RWPE2 (cell line): Measurements from ENCODE around the gene MOGAT2.
"Not testable (repeated sequence)": the region's sequence is repeated elsewhere in the genome, so short reads cannot be mapped to it uniquely, and the experiment has no call there.

ENCODE experiments used
- ATAC-seq: fragments of 200-7000 bp; cut with Tn5 transposase; 3 replicates; pipeline ENCODE4 v1.9.1; 2021; ENCODE audit warnings: low read depth
- DNase-seq: peaks from one replicate; pipeline ENCODE4 v3.0.0-alpha.2; 2020; ENCODE audit warnings: low spot score
- H3K27ac ChIP-seq: fragments of 450-650 bp; 2 replicates; pipeline ENCODE4 v1.5.1; 2017; ENCODE audit warnings: mild to moderate bottlenecking; ENCODE audit not compliant: poor library complexity, severe bottlenecking
- H3K27me3 ChIP-seq: fragments of 250-450 bp; sonication (Bioruptor Pico); 2 replicates; pipeline ENCODE4 v1.5.1; 2021; ENCODE audit warnings: mild to moderate bottlenecking, moderate library complexity; ENCODE audit not compliant: insufficient read depth, poor library complexity, severe bottlenecking
- H3K36me3 ChIP-seq: fragments of 250-450 bp; sonication (Bioruptor Pico); 2 replicates; pipeline ENCODE4 v1.5.1; 2020; ENCODE audit warnings: low read depth, mild to moderate bottlenecking, moderate library complexity
- H3K4me1 ChIP-seq: fragments of 250-450 bp; sonication (Bioruptor Pico); 2 replicates; pipeline ENCODE4 v1.5.1; 2021; ENCODE audit warnings: mild to moderate bottlenecking, moderate library complexity; ENCODE audit not compliant: insufficient read depth, poor library complexity, severe bottlenecking
- H3K4me3 ChIP-seq: fragments of 250-450 bp; sonication (Bioruptor Pico); 2 replicates; pipeline ENCODE4 v1.5.1; 2021; ENCODE audit warnings: mild to moderate bottlenecking, moderate library complexity; ENCODE audit not compliant: severe bottlenecking
- H3K9me3 ChIP-seq: fragments of 250-450 bp; sonication (Bioruptor Pico); 2 replicates; pipeline ENCODE4 v1.5.1; 2021; ENCODE audit warnings: mild to moderate bottlenecking, moderate library complexity; ENCODE audit not compliant: severe bottlenecking
- CTCF ChIP-seq: fragments of 450-650 bp; IDR thresholded peaks from one replicate; pipeline ENCODE4 v1.5.1; 2017; ENCODE audit warnings: mild to moderate bottlenecking, moderate library complexity; ENCODE audit not compliant: poor library complexity, severe bottlenecking

The MOGAT2 gene

GRCh38 chr11:75734491-75735180 lies 17.0 kb downstream of the MOGAT2 start:
- H3K36me3 ChIP-seq, result no peaks in the 10 kb centered on the region
- H3K27ac ChIP-seq, result no peak overlapping the region
- no peak for TF ChIP-seq CTCF
- H3K4me3 ChIP-seq, result no peak overlapping the region
- ATAC-seq (no peak), DNase-seq (no peak)
- no peaks in the 10 kb centered on the region for H3K4me1 ChIP-seq
- H3K27me3 ChIP-seq, result no peaks in the 10 kb centered on the region
- H3K9me3 ChIP-seq, result no peaks in the 10 kb centered on the region

GRCh38 chr11:75735181-75735845 lies 17.7 kb downstream of the MOGAT2 start:
- ATAC-seq (no peak), DNase-seq (no peak)
- no peak overlapping the region for H3K27ac ChIP-seq
- H3K4me3 ChIP-seq, result no peak overlapping the region
- H3K27me3 ChIP-seq, result no peaks in the 10 kb centered on the region
- no peaks in the 10 kb centered on the region for H3K36me3 ChIP-seq
- H3K9me3 ChIP-seq, result no peaks in the 10 kb centered on the region
- no peak for TF ChIP-seq CTCF
- H3K4me1 ChIP-seq, result no peaks in the 10 kb centered on the region

DNA sequence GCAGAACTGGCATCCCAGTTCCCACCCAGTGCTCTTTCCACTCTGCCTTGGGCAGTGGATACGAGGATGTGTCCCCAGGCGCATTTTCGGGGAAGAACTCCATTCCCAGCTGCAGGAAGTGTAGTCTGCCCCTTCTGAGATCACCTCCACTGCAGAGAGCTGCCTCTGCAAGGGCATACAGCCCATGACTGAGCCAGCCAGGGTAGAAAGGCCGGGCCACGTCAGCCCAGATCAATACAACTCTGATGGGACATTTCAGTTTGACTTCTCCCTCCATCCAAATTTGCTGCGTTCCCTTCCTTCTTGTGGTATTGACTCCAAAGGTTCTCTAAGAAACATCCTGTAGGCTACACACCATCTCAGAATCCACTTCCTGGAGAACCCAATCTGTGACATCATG lies 19.7 kb downstream of the MOGAT2 start:
- Histone ChIP-seq H3K27ac (no peak overlapping the region), H3K27me3 (no peaks in the 10 kb centered on the region), H3K9me3 (no peaks in the 10 kb centered on the region), H3K36me3 (no peaks in the 10 kb centered on the region), H3K4me3 (no peak overlapping the region), H3K4me1 (no peaks in the 10 kb centered on the region)
- no peak for ATAC-seq
- TF ChIP-seq CTCF, result no peak
- no peak for DNase-seq

DNA sequence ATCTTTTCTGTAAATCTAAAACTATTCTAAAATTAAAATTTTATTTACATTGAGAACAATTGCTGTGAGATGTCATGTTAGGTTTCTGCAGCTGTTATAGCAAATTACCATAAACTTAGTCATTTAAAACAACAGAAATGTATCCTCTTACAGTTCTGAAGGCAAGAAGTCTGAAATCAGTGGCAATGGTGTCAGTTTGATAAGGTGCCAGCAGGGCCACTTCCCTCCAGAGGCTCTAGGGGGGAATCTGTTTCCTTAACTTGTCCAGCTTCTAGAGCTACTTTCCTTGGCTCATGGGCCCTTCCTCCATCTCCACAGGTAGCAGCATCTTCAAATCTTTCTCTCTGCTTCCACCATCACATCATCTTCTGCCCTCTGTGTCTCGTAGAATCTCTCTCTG lies 23.0 kb downstream of the MOGAT2 start:
- H3K36me3 ChIP-seq, result no peaks in the 10 kb centered on the region
- no peaks in the 10 kb centered on the region for H3K9me3 ChIP-seq
- H3K4me1 ChIP-seq, result no peaks in the 10 kb centered on the region
- DNase-seq (no peak), ATAC-seq (no peak)
- no peak overlapping the region for H3K27ac ChIP-seq
- no peak overlapping the region for H3K4me3 ChIP-seq
- H3K27me3 ChIP-seq, result no peaks in the 10 kb centered on the region
- TF ChIP-seq CTCF, result no peak

DNA sequence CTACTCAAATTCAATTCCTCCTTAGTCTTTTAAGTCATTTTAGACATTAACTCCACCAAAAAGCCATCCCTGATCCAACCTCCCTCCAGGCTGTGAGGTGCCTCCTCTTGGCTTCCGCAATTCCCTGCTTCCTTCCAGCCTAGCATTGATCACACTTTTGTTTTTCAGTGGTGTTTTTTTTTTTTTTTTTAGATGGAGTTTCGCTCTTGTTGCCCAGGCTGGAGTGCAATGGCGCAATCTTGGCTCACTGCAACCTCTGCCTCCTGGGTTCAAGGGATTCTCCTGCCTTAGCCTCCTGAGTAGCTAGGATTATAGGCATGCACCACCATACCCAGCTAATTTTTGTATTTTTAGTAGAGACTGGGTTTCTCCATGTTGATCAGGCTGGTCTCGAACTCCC lies 25.5 kb downstream of the MOGAT2 start:
- not testable (repeated sequence) for ATAC-seq, H3K27ac ChIP-seq, H3K36me3 ChIP-seq, H3K4me3 ChIP-seq, H3K4me1 ChIP-seq, H3K27me3 ChIP-seq, H3K9me3 ChIP-seq, DNase-seq
